Measurements from ENCODE around the gene GSG1L. TPM values are rescaled to one million over a fixed set of nuclear protein-coding genes. Genes with fewer than 3 reads are reported as not detected.

Gene GSG1L
- polyA plus RNA-seq, 1 donor (not counting 4 experiments of a cell fraction or from before 2014, with no cell fraction given), result not detected

- Histone ChIP-seq H4K20me1 (ENCODE audit: control insufficient read depth, extremely low read depth, insufficient read depth, low read length) (no peaks in the 10 kb centered on the region), H3K4me2 (ENCODE audit: control insufficient read depth, extremely low read depth, insufficient read depth, low read depth, low read length) (no peak overlapping the region), H3K4me1 (ENCODE audit: control insufficient read depth, extremely low read depth, insufficient read depth, low read length) (no peaks in the 10 kb centered on the region), H3K9me1 (ENCODE audit: control insufficient read depth, extremely low read depth, insufficient read depth, low read length) (no peaks in the 10 kb centered on the region), H2AFZ (ENCODE audit: control insufficient read depth, low read length) (no peak overlapping the region), H3K9ac (ENCODE audit: control insufficient read depth, extremely low read depth, insufficient read depth, low read length) (no peak overlapping the region), H3K79me2 (ENCODE audit: control insufficient read depth, insufficient read depth, low read length) (no peaks in the 10 kb centered on the region), H3K27me3 (ENCODE audit: control insufficient read depth, extremely low read depth, insufficient read depth, low read length) (peaks cover 2% of the 10 kb centered on the region), H3K36me3 (ENCODE audit: control insufficient read depth in 2 of 2, extremely low read depth in 1 of 2, insufficient read depth in 2 of 2, low read length in 2 of 2) (no peaks in the 10 kb centered on the region), H3K4me3 (ENCODE audit: control insufficient read depth in 2 of 3, extremely low read depth in 1 of 3, insufficient read depth in 2 of 3, low read depth in 1 of 3, low read length in 3 of 3) (no peak overlapping the region), H3K27ac (ENCODE audit: control insufficient read depth, insufficient read depth, low read length) (no peak overlapping the region), H3K9me3 (ENCODE audit: control insufficient read depth, low read depth, low read length) (no peaks in the 10 kb centered on the region)
- DNase-seq (ENCODE audit: low read depth, low spot score) (no peak), FAIRE-seq (no peak)
- dilution Hi-C loops (cut with MboI; ENCODE audit: extremely low pct_ligation_motif_present, low sequenced_read_pairs), result no loop called here
- TF ChIP-seq, protein P1, sequence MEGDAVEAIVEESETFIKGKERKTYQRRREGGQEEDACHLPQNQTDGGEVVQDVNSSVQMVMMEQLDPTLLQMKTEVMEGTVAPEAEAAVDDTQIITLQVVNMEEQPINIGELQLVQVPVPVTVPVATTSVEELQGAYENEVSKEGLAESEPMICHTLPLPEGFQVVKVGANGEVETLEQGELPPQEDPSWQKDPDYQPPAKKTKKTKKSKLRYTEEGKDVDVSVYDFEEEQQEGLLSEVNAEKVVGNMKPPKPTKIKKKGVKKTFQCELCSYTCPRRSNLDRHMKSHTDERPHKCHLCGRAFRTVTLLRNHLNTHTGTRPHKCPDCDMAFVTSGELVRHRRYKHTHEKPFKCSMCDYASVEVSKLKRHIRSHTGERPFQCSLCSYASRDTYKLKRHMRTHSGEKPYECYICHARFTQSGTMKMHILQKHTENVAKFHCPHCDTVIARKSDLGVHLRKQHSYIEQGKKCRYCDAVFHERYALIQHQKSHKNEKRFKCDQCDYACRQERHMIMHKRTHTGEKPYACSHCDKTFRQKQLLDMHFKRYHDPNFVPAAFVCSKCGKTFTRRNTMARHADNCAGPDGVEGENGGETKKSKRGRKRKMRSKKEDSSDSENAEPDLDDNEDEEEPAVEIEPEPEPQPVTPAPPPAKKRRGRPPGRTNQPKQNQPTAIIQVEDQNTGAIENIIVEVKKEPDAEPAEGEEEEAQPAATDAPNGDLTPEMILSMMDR (optimal IDR thresholded peaks at IDR 0.05 in 1 of 3, IDR thresholded peaks at IDR 0.05 in 1 of 3, conservative IDR thresholded peaks at IDR 0.05 in 1 of 3; ENCODE audit: extremely low read depth in 1 of 3, insufficient read depth in 2 of 3, low read length in 3 of 3), result no peak
- TF ChIP-seq EZH2 (IDR thresholded peaks at IDR 0.05; ENCODE audit: low read length), result no peak
These were observed 222.3 kb downstream of the GSG1L start for GRCh38 chr16:27841061-27841801.

DNA sequence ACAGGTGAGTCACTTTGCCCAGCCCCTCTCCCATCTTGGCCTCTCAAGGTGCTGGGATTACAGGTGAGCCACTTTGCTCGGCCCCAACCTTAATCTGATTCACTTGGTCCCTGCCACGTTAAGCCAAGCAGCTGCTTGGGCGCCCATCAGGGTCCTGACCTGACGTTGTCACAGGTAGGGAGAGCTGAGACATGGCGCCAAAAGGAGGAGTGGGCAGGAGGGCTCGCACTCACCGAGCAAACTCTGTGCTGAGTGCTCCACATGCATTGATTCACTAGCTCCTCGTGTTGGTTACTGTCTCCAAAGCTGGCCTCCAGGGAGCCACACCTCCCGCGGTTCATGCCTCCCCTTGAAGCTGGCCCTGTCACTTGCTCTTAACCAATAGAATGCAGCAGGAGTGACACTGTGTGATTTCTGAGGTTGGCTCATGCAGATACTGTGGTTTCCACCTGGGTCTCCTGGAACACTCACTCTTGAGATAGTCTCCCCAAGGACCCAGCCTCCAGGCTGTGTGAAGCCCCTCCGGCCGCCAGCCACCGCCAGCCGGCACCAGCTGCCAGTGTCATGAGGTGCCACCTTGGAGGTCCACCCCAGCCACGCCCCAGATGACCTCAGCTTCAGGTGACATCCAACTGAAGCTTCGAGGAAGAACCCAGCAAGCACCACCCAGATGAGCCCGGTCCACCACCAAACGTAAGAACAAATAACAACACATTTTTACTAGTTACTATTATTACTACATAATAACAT lies 223.0 kb downstream of the GSG1L start:
- no peak for FAIRE-seq
- no peaks in the 10 kb centered on the region for H3K9me1 ChIP-seq (ENCODE audit: control insufficient read depth, extremely low read depth, insufficient read depth, low read length)
- no peak overlapping the region for H3K4me2 ChIP-seq (ENCODE audit: control insufficient read depth, extremely low read depth, insufficient read depth, low read depth, low read length)
- no peak overlapping the region for H3K27ac ChIP-seq (ENCODE audit: control insufficient read depth, insufficient read depth, low read length)
- H3K36me3 ChIP-seq (ENCODE audit: control insufficient read depth in 2 of 2, extremely low read depth in 1 of 2, insufficient read depth in 2 of 2, low read length in 2 of 2), result no peaks in the 10 kb centered on the region
- H3K27me3 ChIP-seq (ENCODE audit: control insufficient read depth, extremely low read depth, insufficient read depth, low read length), result peaks cover 2% of the 10 kb centered on the region
- dilution Hi-C loops (cut with MboI; ENCODE audit: extremely low pct_ligation_motif_present, low sequenced_read_pairs), result no loop called here
- DNase-seq (ENCODE audit: low read depth, low spot score), result no peak
- no peak overlapping the region for H3K9ac ChIP-seq (ENCODE audit: control insufficient read depth, extremely low read depth, insufficient read depth, low read length)
- H3K4me3 ChIP-seq (ENCODE audit: control insufficient read depth in 2 of 3, extremely low read depth in 1 of 3, insufficient read depth in 2 of 3, low read depth in 1 of 3, low read length in 3 of 3), result no peak overlapping the region
- H4K20me1 ChIP-seq (ENCODE audit: control insufficient read depth, extremely low read depth, insufficient read depth, low read length), result no peaks in the 10 kb centered on the region
- no peak overlapping the region for H2AFZ ChIP-seq (ENCODE audit: control insufficient read depth, low read length)
- H3K79me2 ChIP-seq (ENCODE audit: control insufficient read depth, insufficient read depth, low read length), result no peaks in the 10 kb centered on the region
- H3K4me1 ChIP-seq (ENCODE audit: control insufficient read depth, extremely low read depth, insufficient read depth, low read length), result no peaks in the 10 kb centered on the region
- H3K9me3 ChIP-seq (ENCODE audit: control insufficient read depth, low read depth, low read length), result no peaks in the 10 kb centered on the region
- TF ChIP-seq EZH2 (IDR thresholded peaks at IDR 0.05; ENCODE audit: low read length), result no peak
- TF ChIP-seq, protein P1 (optimal IDR thresholded peaks at IDR 0.05 in 1 of 3, IDR thresholded peaks at IDR 0.05 in 1 of 3, conservative IDR thresholded peaks at IDR 0.05 in 1 of 3; ENCODE audit: extremely low read depth in 1 of 3, insufficient read depth in 2 of 3, low read length in 3 of 3), result no peak

All from keratinocyte (primary cell).